ENCODE measurements around the gene THBS3. TPM values are rescaled to one million over a fixed set of nuclear protein-coding genes. Genes with fewer than 3 reads are reported as not detected.

The THBS3 gene
- total RNA-seq, 2 donors from 2014 or later = 10.9 to 11.2 TPM

DNA sequence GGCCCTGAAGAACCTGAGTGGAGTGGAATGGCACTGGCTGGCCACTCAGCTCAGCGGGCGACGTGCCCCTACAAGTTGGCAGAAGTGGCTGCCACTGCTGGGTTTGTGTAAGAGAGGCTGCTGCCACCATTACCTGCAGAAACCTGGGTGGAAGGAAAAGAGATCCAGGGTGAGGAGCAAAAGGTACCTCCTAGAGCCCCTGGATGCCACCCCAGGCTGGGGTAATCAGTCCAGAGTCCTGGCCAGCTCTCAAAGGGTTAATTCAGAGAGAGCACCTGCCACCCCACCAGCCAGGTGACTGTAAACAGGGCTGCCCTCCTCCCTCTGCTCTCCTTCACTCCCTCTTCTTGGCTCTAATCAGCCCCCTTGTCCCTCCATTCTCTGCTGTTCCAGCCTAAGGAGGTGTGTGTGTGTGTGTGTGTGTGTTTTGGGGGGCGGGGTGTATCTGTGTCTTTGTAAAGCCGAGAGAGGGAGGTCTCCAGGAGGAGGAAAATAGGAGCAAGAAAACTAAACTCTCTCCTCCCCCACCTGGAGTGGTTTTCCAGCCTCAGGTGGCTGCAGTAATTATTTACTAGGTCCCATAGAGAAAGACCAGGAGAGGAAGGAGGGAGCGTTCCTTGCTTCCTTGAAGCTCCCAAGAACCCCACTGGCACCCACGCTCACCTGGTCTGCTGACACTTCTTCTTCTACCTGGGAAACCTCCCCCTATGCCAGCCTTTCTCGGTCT, 21.5 kb downstream of the THBS3 start:
- Histone ChIP-seq H3K9me3 (no peaks in the 10 kb centered on the region), H3K36me3 (no peaks in the 10 kb centered on the region), H3K4me1 (peaks cover 0 to 11% of the 10 kb centered on the region in 2 donors), H3K27ac (no peak overlapping the region), H3K27me3 (no peaks in the 10 kb centered on the region), H3K4me3 (no peak overlapping the region)
- DNase-seq (ENCODE audit: low spot score) = no peak
- TF ChIP-seq, protein P1, sequence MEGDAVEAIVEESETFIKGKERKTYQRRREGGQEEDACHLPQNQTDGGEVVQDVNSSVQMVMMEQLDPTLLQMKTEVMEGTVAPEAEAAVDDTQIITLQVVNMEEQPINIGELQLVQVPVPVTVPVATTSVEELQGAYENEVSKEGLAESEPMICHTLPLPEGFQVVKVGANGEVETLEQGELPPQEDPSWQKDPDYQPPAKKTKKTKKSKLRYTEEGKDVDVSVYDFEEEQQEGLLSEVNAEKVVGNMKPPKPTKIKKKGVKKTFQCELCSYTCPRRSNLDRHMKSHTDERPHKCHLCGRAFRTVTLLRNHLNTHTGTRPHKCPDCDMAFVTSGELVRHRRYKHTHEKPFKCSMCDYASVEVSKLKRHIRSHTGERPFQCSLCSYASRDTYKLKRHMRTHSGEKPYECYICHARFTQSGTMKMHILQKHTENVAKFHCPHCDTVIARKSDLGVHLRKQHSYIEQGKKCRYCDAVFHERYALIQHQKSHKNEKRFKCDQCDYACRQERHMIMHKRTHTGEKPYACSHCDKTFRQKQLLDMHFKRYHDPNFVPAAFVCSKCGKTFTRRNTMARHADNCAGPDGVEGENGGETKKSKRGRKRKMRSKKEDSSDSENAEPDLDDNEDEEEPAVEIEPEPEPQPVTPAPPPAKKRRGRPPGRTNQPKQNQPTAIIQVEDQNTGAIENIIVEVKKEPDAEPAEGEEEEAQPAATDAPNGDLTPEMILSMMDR (IDR thresholded peaks at IDR 0.05) = no peak

DNA sequence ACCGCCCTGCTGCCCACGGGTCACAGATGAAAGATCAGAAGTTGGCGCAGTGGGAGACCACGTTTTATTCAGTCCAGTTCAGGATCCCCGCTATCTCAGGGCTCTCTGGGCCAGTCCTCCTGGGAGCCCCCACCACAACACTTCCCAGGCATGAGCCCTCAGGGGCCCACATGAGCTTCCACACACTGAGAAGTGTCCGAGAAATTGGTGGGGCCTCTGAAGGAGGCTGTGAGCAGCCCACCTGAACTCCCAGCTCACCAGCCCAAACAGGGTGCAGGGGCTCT, 22.0 kb downstream of the THBS3 start:
- Histone ChIP-seq H3K4me1 (peaks cover 0 to 11% of the 10 kb centered on the region in 2 donors), H3K27ac (peak overlapping the region in 1 of 2 donors; percentile 38), H3K36me3 (no peaks in the 10 kb centered on the region), H3K4me3 (no peak overlapping the region), H3K27me3 (no peaks in the 10 kb centered on the region), H3K9me3 (no peaks in the 10 kb centered on the region)
- DNase-seq (ENCODE audit: low spot score) = no peak
- TF ChIP-seq, protein P1 (IDR thresholded peaks at IDR 0.05) = no peak

DNA sequence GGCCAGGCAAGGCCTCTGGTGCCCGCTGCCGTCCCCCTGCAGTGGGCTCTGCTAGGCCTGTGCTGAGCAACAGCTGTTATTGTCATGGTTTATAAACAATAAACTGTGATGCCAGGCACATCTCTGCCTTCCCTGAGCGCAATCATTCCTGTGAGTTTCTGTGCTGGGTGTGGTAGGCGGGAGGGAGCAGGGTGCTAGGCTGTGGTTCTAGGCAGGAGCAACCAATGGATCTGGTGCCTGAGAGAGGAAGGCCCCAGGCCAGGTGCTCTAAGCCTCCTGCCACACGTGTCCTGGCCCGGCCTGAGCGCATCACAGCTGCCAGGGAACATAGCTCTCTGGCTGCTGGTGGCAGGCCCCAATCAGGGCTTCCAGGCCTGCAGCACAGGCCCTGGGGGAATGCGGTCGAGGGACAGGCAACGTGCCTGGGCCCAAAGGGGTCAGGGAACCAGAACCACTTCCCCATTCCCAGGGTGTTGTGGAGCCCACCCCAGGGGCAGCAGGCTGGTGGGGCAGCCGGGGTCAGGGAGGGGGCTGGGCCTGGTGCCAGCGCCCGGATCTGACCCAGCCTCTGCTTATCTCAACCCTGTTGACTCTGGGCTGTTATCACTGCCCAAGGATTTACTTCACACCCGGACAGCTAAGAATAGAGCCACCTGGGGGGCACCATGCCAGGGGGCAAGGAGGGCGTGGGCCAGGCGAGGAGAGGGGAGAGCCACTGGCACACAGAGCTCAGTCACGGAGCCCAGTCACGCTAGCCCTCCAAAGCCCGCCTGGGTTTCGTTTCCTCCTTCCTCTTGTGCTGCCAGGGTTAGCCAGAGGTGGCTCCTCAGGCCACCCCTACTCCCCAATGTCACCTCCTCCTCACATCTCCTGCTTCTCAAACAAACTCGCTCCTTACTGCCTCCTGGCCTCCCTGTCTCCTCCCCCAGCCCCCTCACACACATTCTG, 22.6 kb downstream of the THBS3 start:
- H3K4me3 ChIP-seq = no peak overlapping the region
- H3K27me3 ChIP-seq = no peaks in the 10 kb centered on the region
- no peaks in the 10 kb centered on the region for H3K9me3 ChIP-seq
- DNase-seq (ENCODE audit: low spot score) = no peak
- H3K27ac ChIP-seq = peak overlapping the region; percentile 38 to 66
- H3K4me1 ChIP-seq = peaks cover 0 to 11% of the 10 kb centered on the region in 2 donors
- no peaks in the 10 kb centered on the region for H3K36me3 ChIP-seq
- TF ChIP-seq, protein P1 (IDR thresholded peaks at IDR 0.05) = no peak

DNA sequence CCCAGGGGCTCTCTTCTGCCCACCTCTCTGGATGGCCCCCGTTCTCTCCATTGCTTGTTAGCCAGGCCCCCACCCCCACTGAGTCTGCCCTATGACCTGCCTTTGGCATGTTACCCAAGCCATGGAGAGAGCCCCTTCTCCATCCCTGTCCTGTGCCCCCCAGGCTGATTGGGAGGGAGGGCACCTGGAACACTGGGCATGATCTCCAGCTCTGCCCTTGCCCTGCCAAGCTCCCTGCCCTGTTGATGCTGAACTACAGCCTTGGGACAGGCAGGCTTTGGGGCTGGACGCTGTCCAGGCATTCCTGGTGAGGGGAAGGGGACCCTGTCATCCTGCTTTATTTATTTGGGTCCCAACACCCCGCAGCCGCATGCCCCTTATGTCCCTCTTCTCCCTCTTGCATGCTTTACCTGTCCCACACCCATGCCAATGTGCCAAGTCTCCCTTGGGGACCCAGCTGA, 23.3 kb downstream of the THBS3 start:
- Histone ChIP-seq H3K4me3 (no peak overlapping the region), H3K9me3 (no peaks in the 10 kb centered on the region), H3K36me3 (no peaks in the 10 kb centered on the region), H3K27ac (peak overlapping the region in 1 of 2 donors; percentile 38), H3K4me1 (peaks cover 0 to 11% of the 10 kb centered on the region in 2 donors), H3K27me3 (no peaks in the 10 kb centered on the region)
- no peak for DNase-seq (ENCODE audit: low spot score)
- TF ChIP-seq, protein P1 (IDR thresholded peaks at IDR 0.05) = no peak

DNA sequence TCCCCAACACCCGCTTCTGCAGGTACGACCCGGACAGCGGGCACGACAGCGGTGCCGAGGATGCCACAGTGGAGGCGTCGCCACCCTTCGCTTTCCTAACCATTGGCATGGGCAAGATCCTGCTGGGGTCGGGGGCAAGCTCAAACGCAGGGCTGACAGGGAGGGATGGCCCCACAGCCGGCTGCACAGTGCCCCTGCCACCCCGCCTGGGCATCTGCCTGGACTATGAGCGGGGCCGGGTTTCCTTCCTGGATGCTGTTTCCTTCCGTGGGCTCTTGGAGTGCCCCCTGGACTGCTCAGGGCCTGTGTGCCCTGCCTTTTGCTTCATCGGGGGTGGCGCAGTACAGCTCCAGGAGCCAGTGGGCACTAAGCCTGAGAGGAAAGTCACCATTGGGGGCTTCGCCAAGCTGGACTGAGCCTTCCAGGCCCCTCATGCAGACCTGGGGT, 23.9 kb downstream of the THBS3 start:
- DNase-seq (ENCODE audit: low spot score) = no peak
- H3K4me3 ChIP-seq = no peak overlapping the region
- peaks cover 0 to 11% of the 10 kb centered on the region in 2 donors for H3K4me1 ChIP-seq
- no peak overlapping the region for H3K27ac ChIP-seq
- TF ChIP-seq, protein P1 (IDR thresholded peaks at IDR 0.05) = no peak
- H3K27me3 ChIP-seq = no peaks in the 10 kb centered on the region
- no peaks in the 10 kb centered on the region for H3K36me3 ChIP-seq
- no peaks in the 10 kb centered on the region for H3K9me3 ChIP-seq
